ENCODE measurements around the gene ZNF14.
"Not testable (repeated sequence)": the region's sequence is repeated elsewhere in the genome, so short reads cannot be mapped to it uniquely, and the experiment has no call there.

ZNF14 gene

GRCh38 chr19:19686580-19686979 is 46.3 kb downstream of the ZNF14 start:
- DNase-seq, result no peak

- not testable (repeated sequence) for DNase-seq
Observed at GRCh38 chr19:19686119-19686518, 46.8 kb downstream of the ZNF14 start.

- DNase-seq, result no peak
Observed at GRCh38 chr19:19679176-19680073, 53.5 kb downstream of the ZNF14 start.

GRCh38 chr19:19677579-19677978 is 55.3 kb downstream of the ZNF14 start:
- no peak for DNase-seq

GRCh38 chr19:19674315-19674714 is 58.6 kb downstream of the ZNF14 start:
- DNase-seq, result no peak

GRCh38 chr19:19672816-19673215 is 60.1 kb downstream of the ZNF14 start:
- DNase-seq, result no peak

GRCh38 chr19:19670070-19670551 is 62.8 kb downstream of the ZNF14 start:
- no peak for DNase-seq

- DNase-seq, result peak; percentile 84
Observed at GRCh38 chr19:19668230-19669012, 64.5 kb downstream of the ZNF14 start, which contains the start of gene ZNF101. Gene ZNF101, plus strand, starts transcription at chr19:19668839. Its CDS starts 125 bp downstream, at chr19:19668964.

- DNase-seq, result not testable (repeated sequence)
Observed at GRCh38 chr19:19665420-19665948, 67.4 kb downstream of the ZNF14 start.

GRCh38 chr19:19663256-19664120 is 69.4 kb downstream of the ZNF14 start, which contains the start of gene ATP13A1:
Gene ATP13A1, minus strand, starts transcription at chr19:19663676. Its CDS starts 10 bp downstream, at chr19:19663666.
- peak; percentile 92 for DNase-seq

GRCh38 chr19:19662871-19663255 is 70.0 kb downstream of the ZNF14 start:
- no peak for DNase-seq

- no peak for DNase-seq
Observed at GRCh38 chr19:19662344-19662743, 70.6 kb downstream of the ZNF14 start.

GRCh38 chr19:19661675-19662251 is 71.1 kb downstream of the ZNF14 start:
- DNase-seq, result no peak

- no peak for DNase-seq
Observed at GRCh38 chr19:19661141-19661674, 71.7 kb downstream of the ZNF14 start.
